Endothelial cell (in vitro differentiated cells): ENCODE measurements around the gene ADAMTS5. TPM values are rescaled to one million over a fixed set of nuclear protein-coding genes. Genes with fewer than 3 reads are reported as not detected.

Experiments
- DNase-seq: peaks from one replicate; pipeline ENCODE4 v3.0.0; 2021; ENCODE audit warnings: low spot score
- H3K27ac Mint-ChIP-seq: one replicate; pipeline ENCODE4 v1.8.0; 2021; ENCODE audit warnings: mixed read lengths, inconsistent platforms; ENCODE audit not compliant: unreplicated experiment
- H3K27me3 Mint-ChIP-seq: one replicate; pipeline ENCODE4 v1.8.0; 2021; ENCODE audit warnings: mild to moderate bottlenecking, moderate library complexity, mixed read lengths, inconsistent platforms; ENCODE audit not compliant: unreplicated experiment
- H3K36me3 Mint-ChIP-seq: one replicate; pipeline ENCODE4 v1.8.0; 2021; ENCODE audit warnings: mild to moderate bottlenecking, low read depth, mixed read lengths, inconsistent platforms; ENCODE audit not compliant: unreplicated experiment
- H3K4me1 Mint-ChIP-seq: one replicate; pipeline ENCODE4 v1.8.0; 2021; ENCODE audit warnings: mild to moderate bottlenecking, mixed read lengths, inconsistent platforms; ENCODE audit not compliant: unreplicated experiment
- H3K4me3 Mint-ChIP-seq: one replicate; pipeline ENCODE4 v1.8.0; 2021; ENCODE audit warnings: mild to moderate bottlenecking, mixed read lengths, inconsistent platforms; ENCODE audit not compliant: unreplicated experiment
- H3K9me3 Mint-ChIP-seq: one replicate; pipeline ENCODE4 v1.8.0; 2021; ENCODE audit warnings: mixed read lengths, inconsistent platforms; ENCODE audit not compliant: unreplicated experiment
- CTCF ChIP-seq: fragments of 200-600 bp; sonication (generic); IDR thresholded peaks from one replicate; pipeline ENCODE4 v1.5.0; 2021; ENCODE audit warnings: antibody characterized with exemption; ENCODE audit not compliant: unreplicated experiment
- total RNA-seq: library from RNA; stranded (reverse); fragmentation: NEBNext Ultra II Directional; extraction: Animal tissue kit (Norgen Biotek cat#: 25700); gene quantifications from one replicate; pipeline ENCODE4 v1.2.1, GENCODE V29; 2021; ENCODE audit not compliant: unreplicated experiment

Gene ADAMTS5
- total RNA-seq, 1 donor from 2014 or later: 0.33 TPM

GRCh38 chr21:26939601-26940111, 27.2 kb downstream of the ADAMTS5 start:
- no peaks in the 10 kb centered on the region for H3K36me3 Mint-ChIP-seq
- no peaks in the 10 kb centered on the region for H3K27me3 Mint-ChIP-seq
- no peak overlapping the region for H3K4me3 Mint-ChIP-seq
- no peaks in the 10 kb centered on the region for H3K9me3 Mint-ChIP-seq
- H3K27ac Mint-ChIP-seq: no peak overlapping the region
- DNase-seq: no peak
- no peak for TF ChIP-seq CTCF
- H3K4me1 Mint-ChIP-seq: no peaks in the 10 kb centered on the region

GRCh38 chr21:26936641-26937040, 30.2 kb downstream of the ADAMTS5 start:
- no peak overlapping the region for H3K4me3 Mint-ChIP-seq
- no peak for DNase-seq
- no peaks in the 10 kb centered on the region for H3K9me3 Mint-ChIP-seq
- no peak overlapping the region for H3K27ac Mint-ChIP-seq
- no peaks in the 10 kb centered on the region for H3K27me3 Mint-ChIP-seq
- H3K4me1 Mint-ChIP-seq: no peaks in the 10 kb centered on the region
- TF ChIP-seq CTCF: no peak
- no peaks in the 10 kb centered on the region for H3K36me3 Mint-ChIP-seq

- no peaks in the 10 kb centered on the region for H3K4me1 Mint-ChIP-seq
- H3K36me3 Mint-ChIP-seq: no peaks in the 10 kb centered on the region
- H3K27ac Mint-ChIP-seq: no peak overlapping the region
- H3K27me3 Mint-ChIP-seq: no peaks in the 10 kb centered on the region
- TF ChIP-seq CTCF: no peak
- no peak for DNase-seq
- no peaks in the 10 kb centered on the region for H3K9me3 Mint-ChIP-seq
- H3K4me3 Mint-ChIP-seq: no peak overlapping the region
Observed at GRCh38 chr21:26935977-26936376, 30.9 kb downstream of the ADAMTS5 start.

- Mint-ChIP-seq H3K4me1 (no peaks in the 10 kb centered on the region), H3K36me3 (no peaks in the 10 kb centered on the region), H3K4me3 (no peak overlapping the region), H3K27me3 (no peaks in the 10 kb centered on the region), H3K9me3 (no peaks in the 10 kb centered on the region), H3K27ac (no peak overlapping the region)
- no peak for TF ChIP-seq CTCF
- DNase-seq: no peak
Observed at GRCh38 chr21:26934383-26934782, 32.5 kb downstream of the ADAMTS5 start.

- no peak for TF ChIP-seq CTCF
- H3K27ac Mint-ChIP-seq: no peak overlapping the region
Observed at GRCh38 chr21:26933448-26933847, 33.4 kb downstream of the ADAMTS5 start.

More at GRCh38 chr21:26933448-26933847, 33.4 kb downstream of the ADAMTS5 start:
- Mint-ChIP-seq H3K36me3 (no peaks in the 10 kb centered on the region), H3K27me3 (no peaks in the 10 kb centered on the region), H3K4me3 (no peak overlapping the region), H3K9me3 (no peaks in the 10 kb centered on the region), H3K4me1 (no peaks in the 10 kb centered on the region)
- DNase-seq: no peak
